Measurements from ENCODE around the gene POLDIP2.

DNA sequence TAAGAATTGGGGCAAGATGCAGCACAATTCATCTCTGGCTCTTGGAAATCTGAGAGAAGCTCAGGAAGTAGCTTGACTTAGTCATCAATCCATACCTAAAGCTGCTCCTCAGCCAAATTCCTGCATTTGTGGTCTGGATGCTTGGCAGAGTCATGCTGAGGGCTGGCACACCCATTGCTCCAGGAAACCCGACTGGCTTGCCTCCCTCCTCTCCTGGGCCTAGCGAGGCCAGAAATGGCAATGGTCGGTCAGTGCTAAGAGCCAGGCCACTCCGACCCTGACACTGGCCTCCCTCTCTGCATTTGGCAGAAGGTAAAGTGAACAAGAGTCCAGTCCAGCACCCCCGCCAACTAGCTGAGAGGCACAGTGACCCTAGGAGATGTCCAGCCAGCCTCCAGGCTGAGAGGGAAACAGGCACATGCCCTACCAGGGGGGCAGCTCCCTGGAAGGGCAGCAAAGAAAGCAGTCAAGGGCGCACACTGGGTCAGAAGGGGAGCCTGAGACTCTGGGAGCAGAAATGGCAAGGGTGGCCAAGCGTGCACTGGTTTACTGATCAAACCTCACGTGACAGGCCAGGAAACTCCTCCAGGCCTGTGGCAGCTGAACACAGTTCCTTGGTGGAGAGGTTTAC is 10.0 kb downstream of the POLDIP2 start:
- TF ChIP-seq, protein P1, sequence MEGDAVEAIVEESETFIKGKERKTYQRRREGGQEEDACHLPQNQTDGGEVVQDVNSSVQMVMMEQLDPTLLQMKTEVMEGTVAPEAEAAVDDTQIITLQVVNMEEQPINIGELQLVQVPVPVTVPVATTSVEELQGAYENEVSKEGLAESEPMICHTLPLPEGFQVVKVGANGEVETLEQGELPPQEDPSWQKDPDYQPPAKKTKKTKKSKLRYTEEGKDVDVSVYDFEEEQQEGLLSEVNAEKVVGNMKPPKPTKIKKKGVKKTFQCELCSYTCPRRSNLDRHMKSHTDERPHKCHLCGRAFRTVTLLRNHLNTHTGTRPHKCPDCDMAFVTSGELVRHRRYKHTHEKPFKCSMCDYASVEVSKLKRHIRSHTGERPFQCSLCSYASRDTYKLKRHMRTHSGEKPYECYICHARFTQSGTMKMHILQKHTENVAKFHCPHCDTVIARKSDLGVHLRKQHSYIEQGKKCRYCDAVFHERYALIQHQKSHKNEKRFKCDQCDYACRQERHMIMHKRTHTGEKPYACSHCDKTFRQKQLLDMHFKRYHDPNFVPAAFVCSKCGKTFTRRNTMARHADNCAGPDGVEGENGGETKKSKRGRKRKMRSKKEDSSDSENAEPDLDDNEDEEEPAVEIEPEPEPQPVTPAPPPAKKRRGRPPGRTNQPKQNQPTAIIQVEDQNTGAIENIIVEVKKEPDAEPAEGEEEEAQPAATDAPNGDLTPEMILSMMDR (IDR thresholded peaks at IDR 0.05): no peak
- TF ChIP-seq POLR2A (IDR thresholded peaks at IDR 0.05): peak in 1 of 2 donors; percentile 11
